Adipose tissue (tissue), 3 donors: Measurements from ENCODE around the gene R3HCC1L. TPM values are rescaled to one million over a fixed set of nuclear protein-coding genes. Genes with fewer than 3 reads are reported as not detected.

Experiments
- H3K27ac ChIP-seq: one replicate; pipeline ENCODE4 v1.5.1; 2013; ENCODE audit warnings: low read depth, low read length
- WGBS, 3 donors: extraction: QIAGEN DNeasy Blood & Tissue Kit; methylation state at CpG; one replicate each; pipeline ENCODE4 v1.1.7; 2013; 5-methylcytosine and 5-hydroxymethylcytosine counted together
- polyA plus RNA-seq, 3 donors: library from polyadenylated mRNA; stranded (reverse); fragments of 200-250 nt; gene quantifications; one replicate each; pipeline ENCODE4 v1.2.3, GENCODE V29; 2013
- donor health status: healthy with polysubstance abuse.
- donor health status: Bipolar disorder and iron deficiency.
- donor health status: healthy.

R3HCC1L gene
- polyA plus RNA-seq: 1 to 10 TPM; 4.6 to 9.2 (median 5.1) TPM

- peak within 1 kb of the TSS; percentile 43 for H3K27ac ChIP-seq
- 0 to 1% (median 1%) methylated on average over 64 of the region's 64 CpGs for WGBS, 3 donors
Measured at GRCh38 chr10:98134431-98135221, at the start of gene R3HCC1L. Gene R3HCC1L, plus strand, starts transcription at chr10:98134657. Its CDS starts 73,458 bp downstream, at chr10:98208115.

- no peak overlapping the region for H3K27ac ChIP-seq
- WGBS, 3 donors: 75 to 90% (median 88%) methylated on average over 4 of the region's 4 CpGs
Measured at GRCh38 chr10:98085238-98085637, 49.2 kb upstream of the R3HCC1L start.

GRCh38 chr10:98086837-98087708, 47.4 kb upstream of the R3HCC1L start:
- H3K27ac ChIP-seq: no peak overlapping the region
- WGBS, 3 donors: 46 to 63% (median 51%) methylated on average over 14 of the region's 14 CpGs

GRCh38 chr10:98088186-98088971, 46.1 kb upstream of the R3HCC1L start:
- H3K27ac ChIP-seq: no peak overlapping the region
- WGBS, 3 donors: 53 to 61% (median 56%) methylated on average over 7 of the region's 7 CpGs

GRCh38 chr10:98090822-98091221, 43.6 kb upstream of the R3HCC1L start:
- WGBS, 3 donors: 46 to 71% (median 56%) methylated on average over 3 of the region's 3 CpGs
- no peak overlapping the region for H3K27ac ChIP-seq

GRCh38 chr10:98096316-98096715, 38.1 kb upstream of the R3HCC1L start:
- 61 to 75% (median 70%) methylated on average over 8 of the region's 8 CpGs for WGBS, 3 donors
- no peak overlapping the region for H3K27ac ChIP-seq

- no peak overlapping the region for H3K27ac ChIP-seq
- WGBS, 3 donors: 65 to 74% (median 71%) methylated on average over 10 of the region's 10 CpGs
Measured at GRCh38 chr10:98096731-98097130, 37.7 kb upstream of the R3HCC1L start.

- WGBS, 3 donors: 60 to 67% (median 65%) methylated on average over 8 of the region's 8 CpGs
- no peak overlapping the region for H3K27ac ChIP-seq
Measured at GRCh38 chr10:98097175-98097574, 37.3 kb upstream of the R3HCC1L start.

- no peak overlapping the region for H3K27ac ChIP-seq
- WGBS, 3 donors: 35 to 43% (median 36%) methylated on average over 6 of the region's 6 CpGs
Measured at GRCh38 chr10:98097616-98098015, 36.8 kb upstream of the R3HCC1L start.

- WGBS, 3 donors: 58 to 75% (median 75%) methylated on average over 6 of the region's 6 CpGs
- no peak overlapping the region for H3K27ac ChIP-seq
Measured at GRCh38 chr10:98098247-98098646, 36.2 kb upstream of the R3HCC1L start.

GRCh38 chr10:98100476-98100875, 34.0 kb upstream of the R3HCC1L start:
- WGBS, 3 donors: 32 to 50% (median 32%) methylated on average over 3 of the region's 3 CpGs
- no peak overlapping the region for H3K27ac ChIP-seq

GRCh38 chr10:98101366-98101765, 33.1 kb upstream of the R3HCC1L start:
- no peak overlapping the region for H3K27ac ChIP-seq
- WGBS, 3 donors: 71 to 88% (median 83%) methylated on average over 2 of the region's 2 CpGs

- H3K27ac ChIP-seq: no peak overlapping the region
- 56 to 67% (median 66%) methylated on average over 3 of the region's 3 CpGs for WGBS, 3 donors
Measured at GRCh38 chr10:98104125-98104524, 30.3 kb upstream of the R3HCC1L start.

GRCh38 chr10:98106531-98106930, 27.9 kb upstream of the R3HCC1L start:
- no peak overlapping the region for H3K27ac ChIP-seq
- WGBS, 3 donors: 81 to 88% (median 84%) methylated on average over 1 of the region's 1 CpG

GRCh38 chr10:98107644-98108430, 26.6 kb upstream of the R3HCC1L start:
- WGBS, 3 donors: 64 to 72% (median 66%) methylated on average over 10 of the region's 10 CpGs
- no peak overlapping the region for H3K27ac ChIP-seq

- WGBS, 3 donors: 61 to 68% (median 67%) methylated on average over 1 of the region's 1 CpG
Measured at GRCh38 chr10:98110356-98110755, 24.1 kb upstream of the R3HCC1L start.

GRCh38 chr10:98115031-98115787, 19.2 kb upstream of the R3HCC1L start:
- H3K27ac ChIP-seq: no peak overlapping the region
- WGBS, 3 donors: 56 to 61% (median 57%) methylated on average over 10 of the region's 10 CpGs

More at GRCh38 chr10:98110356-98110755, 24.1 kb upstream of the R3HCC1L start:
- no peak overlapping the region for H3K27ac ChIP-seq
